ENCODE results near the gene RAB11A.

Gene RAB11A

GRCh38 chr15:65869126-65869953, at the start of gene RAB11A:
Gene RAB11A (plus strand): TSS chr15:65869491. CDS start chr15:65869586, 95 bp downstream.
- DNase-seq (ENCODE audit: low read depth in 2 of 2): peak; percentile 88 to 92

GRCh38 chr15:65819563-65819960, 49.7 kb upstream of the RAB11A start:
- DNase-seq (ENCODE audit: low read depth in 2 of 2): no peak

- no peak for DNase-seq (ENCODE audit: low read depth in 2 of 2)
These were observed 48.2 kb upstream of the RAB11A start for GRCh38 chr15:65821070-65821469.

GRCh38 chr15:65822316-65822715, 47.0 kb upstream of the RAB11A start:
- no peak for DNase-seq (ENCODE audit: low read depth in 2 of 2)

- DNase-seq (ENCODE audit: low read depth in 2 of 2): no peak
These were observed 45.1 kb upstream of the RAB11A start for GRCh38 chr15:65824031-65824743.

- no peak for DNase-seq (ENCODE audit: low read depth in 2 of 2)
These were observed 44.2 kb upstream of the RAB11A start for GRCh38 chr15:65824941-65825544.

- DNase-seq (ENCODE audit: low read depth in 2 of 2): no peak
These were observed 42.2 kb upstream of the RAB11A start for GRCh38 chr15:65827065-65827464.

GRCh38 chr15:65828585-65828984, 40.7 kb upstream of the RAB11A start:
- DNase-seq (ENCODE audit: low read depth in 2 of 2): no peak

GRCh38 chr15:65829130-65829764, 40.0 kb upstream of the RAB11A start:
- DNase-seq (ENCODE audit: low read depth in 2 of 2): no peak

GRCh38 chr15:65832549-65833364, 36.5 kb upstream of the RAB11A start:
- peak in 1 of 2 donors; percentile 6 for DNase-seq (ENCODE audit: low read depth in 2 of 2)

- DNase-seq (ENCODE audit: low read depth in 2 of 2): no peak
These were observed 35.6 kb upstream of the RAB11A start for GRCh38 chr15:65833501-65834205.

GRCh38 chr15:65834603-65835282, 34.5 kb upstream of the RAB11A start:
- DNase-seq (ENCODE audit: low read depth in 2 of 2): no peak

- DNase-seq (ENCODE audit: low read depth in 2 of 2): no peak
These were observed 33.8 kb upstream of the RAB11A start for GRCh38 chr15:65835447-65835846.

- no peak for DNase-seq (ENCODE audit: low read depth in 2 of 2)
These were observed 32.6 kb upstream of the RAB11A start for GRCh38 chr15:65836665-65837064.

GRCh38 chr15:65837301-65838294, 31.7 kb upstream of the RAB11A start:
- DNase-seq (ENCODE audit: low read depth in 2 of 2): no peak

- no peak for DNase-seq (ENCODE audit: low read depth in 2 of 2)
These were observed 29.9 kb upstream of the RAB11A start for GRCh38 chr15:65839354-65839901.

GRCh38 chr15:65839985-65840384, 29.3 kb upstream of the RAB11A start:
- no peak for DNase-seq (ENCODE audit: low read depth in 2 of 2)

GRCh38 chr15:65841121-65841930, 28.0 kb upstream of the RAB11A start:
- no peak for DNase-seq (ENCODE audit: low read depth in 2 of 2)
